GM12874 (cell line): Measurements from ENCODE around the gene ATAD3B.

Experiments used
- CTCF ChIP-seq: IDR thresholded peaks from 2 replicates; pipeline ENCODE4 v1.5.1; 2011; ENCODE audit warnings: low read depth, mild to moderate bottlenecking, control low read depth, low read length, moderate library complexity; ENCODE audit not compliant: insufficient read depth

ATAD3B gene

GRCh38 chr1:1477206-1477605 lies 5.6 kb downstream of the ATAD3B start:
- no peak for TF ChIP-seq CTCF

- TF ChIP-seq CTCF, result no peak
Measured at GRCh38 chr1:1479547-1480487, 8.3 kb downstream of the ATAD3B start.

GRCh38 chr1:1482856-1483255 lies 11.3 kb downstream of the ATAD3B start:
- no peak for TF ChIP-seq CTCF

GRCh38 chr1:1483714-1484113 lies 12.1 kb downstream of the ATAD3B start:
- TF ChIP-seq CTCF, result no peak

GRCh38 chr1:1487701-1488100 lies 16.1 kb downstream of the ATAD3B start:
- no peak for TF ChIP-seq CTCF

GRCh38 chr1:1489231-1489630 lies 17.7 kb downstream of the ATAD3B start:
- TF ChIP-seq CTCF, result no peak

- no peak for TF ChIP-seq CTCF
Measured at GRCh38 chr1:1489861-1490260, 18.3 kb downstream of the ATAD3B start.
